ENCODE measurements around the gene C3orf22. TPM values are rescaled to one million over a fixed set of nuclear protein-coding genes. Genes with fewer than 3 reads are reported as not detected.

C3orf22 gene
- total RNA-seq, 2 experiments from 2014 or later = not detected

- no peak for DNase-seq
- no peak for ATAC-seq
- H3K27me3 Mint-ChIP-seq = peaks cover 27% of the 10 kb centered on the region
- H3K9me3 Mint-ChIP-seq (ENCODE audit: low read depth) = no peaks in the 10 kb centered on the region
- H3K27ac Mint-ChIP-seq = no peak overlapping the region
- H3K4me3 Mint-ChIP-seq = no peak overlapping the region
- no peaks in the 10 kb centered on the region for H3K36me3 Mint-ChIP-seq
- CTCF ChIA-PET = no interaction called here
- peaks cover 2% of the 10 kb centered on the region for H3K4me1 Mint-ChIP-seq
Observed at GRCh38 chr3:126524429-126524988, 34.2 kb downstream of the C3orf22 start.

- DNase-seq (no peak), ATAC-seq (no peak)
- Mint-ChIP-seq H3K36me3 (no peaks in the 10 kb centered on the region), H3K27ac (no peak within 1 kb of the TSS), H3K4me3 (no peak within 1 kb of the TSS), H3K4me1 (peaks cover 9% of the 10 kb centered on the region), H3K9me3 (ENCODE audit: low read depth) (no peaks in the 10 kb centered on the region), H3K27me3 (peaks cover 27% of the 10 kb centered on the region)
- CTCF ChIA-PET = interaction anchor here (1.5 kb wide), 1 partner anchor 15 kb away, joined by 3 read pairs; no protein-coding TSS in a partner anchor
Observed at GRCh38 chr3:126523745-126524428, 34.8 kb downstream of the C3orf22 start, which contains the start of gene CHST13. CHST13 (plus strand) TSS chr3:126524155; CDS start chr3:126524333, 178 bp downstream.

GRCh38 chr3:126522363-126522788 is 36.4 kb downstream of the C3orf22 start:
- Mint-ChIP-seq H3K27me3 (peaks cover 27% of the 10 kb centered on the region), H3K36me3 (no peaks in the 10 kb centered on the region), H3K4me3 (no peak overlapping the region), H3K4me1 (peaks cover 9% of the 10 kb centered on the region), H3K27ac (no peak overlapping the region), H3K9me3 (ENCODE audit: low read depth) (no peaks in the 10 kb centered on the region)
- CTCF ChIA-PET = interaction anchor here (0.8 to 1.5 kb wide), 12 partner anchors 11 to 1025 kb away, joined by 3 to 5 read pairs (median 3); partner anchors contain the start of genes PLXNA1, TXNRD3 and ZXDC
- ATAC-seq = peak; percentile 40
- no peak for DNase-seq

GRCh38 chr3:126521122-126521891 is 37.4 kb downstream of the C3orf22 start:
- H3K9me3 Mint-ChIP-seq (ENCODE audit: low read depth) = no peaks in the 10 kb centered on the region
- no peak overlapping the region for H3K4me3 Mint-ChIP-seq
- H3K27me3 Mint-ChIP-seq = peaks cover 27% of the 10 kb centered on the region
- no peak overlapping the region for H3K27ac Mint-ChIP-seq
- H3K4me1 Mint-ChIP-seq = peaks cover 9% of the 10 kb centered on the region
- DNase-seq (no peak), ATAC-seq (no peak)
- no peaks in the 10 kb centered on the region for H3K36me3 Mint-ChIP-seq
- CTCF ChIA-PET = interaction anchor here (0.9 to 1.5 kb wide), 4 partner anchors 12 to 183 kb away, joined by 3 to 5 read pairs (median 4); partner anchors contain the start of genes CHCHD6 and ZXDC

GRCh38 chr3:126519506-126520455 is 39.0 kb downstream of the C3orf22 start:
- peak; percentile 25 for ATAC-seq
- CTCF ChIA-PET = interaction anchor here (1.2 to 1.6 kb wide), 2 partner anchors 10 to 44 kb away, joined by 3 to 5 read pairs; partner anchors contain the start of gene ZXDC
- peak; percentile 47 for DNase-seq
- no peak overlapping the region for H3K27ac Mint-ChIP-seq
- peaks cover 23% of the 10 kb centered on the region for H3K27me3 Mint-ChIP-seq
- no peaks in the 10 kb centered on the region for H3K9me3 Mint-ChIP-seq (ENCODE audit: low read depth)
- H3K4me3 Mint-ChIP-seq = no peak overlapping the region
- peaks cover 9% of the 10 kb centered on the region for H3K4me1 Mint-ChIP-seq
- no peaks in the 10 kb centered on the region for H3K36me3 Mint-ChIP-seq

GRCh38 chr3:126518779-126519177 is 40.0 kb downstream of the C3orf22 start:
- H3K27ac Mint-ChIP-seq = no peak overlapping the region
- no peaks in the 10 kb centered on the region for H3K36me3 Mint-ChIP-seq
- CTCF ChIA-PET = interaction anchor here (1.2 to 1.6 kb wide), 2 partner anchors 9 to 43 kb away, joined by 3 to 5 read pairs; partner anchors contain the start of gene ZXDC
- H3K9me3 Mint-ChIP-seq (ENCODE audit: low read depth) = no peaks in the 10 kb centered on the region
- DNase-seq = no peak
- peaks cover 9% of the 10 kb centered on the region for H3K4me1 Mint-ChIP-seq
- peaks cover 18% of the 10 kb centered on the region for H3K27me3 Mint-ChIP-seq
- ATAC-seq = no peak
- H3K4me3 Mint-ChIP-seq = no peak overlapping the region

- CTCF ChIA-PET = interaction anchor here (1.2 to 1.6 kb wide), 2 partner anchors 8 to 42 kb away, joined by 3 to 5 read pairs; partner anchors contain the start of gene ZXDC
Observed at GRCh38 chr3:126517986-126518778, 40.5 kb downstream of the C3orf22 start.

GRCh38 chr3:126517291-126517951 is 41.3 kb downstream of the C3orf22 start, which contains the start of gene UROC1:
UROC1 (minus strand) TSS chr3:126517773; CDS start chr3:126517719, 54 bp downstream.
- ATAC-seq = no peak
- Mint-ChIP-seq H3K27ac (no peak within 1 kb of the TSS), H3K4me1 (peaks cover 9% of the 10 kb centered on the region), H3K36me3 (no peaks in the 10 kb centered on the region), H3K27me3 (peaks cover 5% of the 10 kb centered on the region), H3K9me3 (ENCODE audit: low read depth) (no peaks in the 10 kb centered on the region), H3K4me3 (no peak within 1 kb of the TSS)
- DNase-seq = no peak
- CTCF ChIA-PET = no interaction called here

More at GRCh38 chr3:126517986-126518778, 40.5 kb downstream of the C3orf22 start:
- H3K27ac Mint-ChIP-seq = no peak overlapping the region
- H3K4me1 Mint-ChIP-seq = peaks cover 9% of the 10 kb centered on the region
- no peaks in the 10 kb centered on the region for H3K36me3 Mint-ChIP-seq
- no peak overlapping the region for H3K4me3 Mint-ChIP-seq
- peaks cover 13% of the 10 kb centered on the region for H3K27me3 Mint-ChIP-seq
- H3K9me3 Mint-ChIP-seq (ENCODE audit: low read depth) = no peaks in the 10 kb centered on the region
- no peak for ATAC-seq
- no peak for DNase-seq

- H3K36me3 Mint-ChIP-seq = no peaks in the 10 kb centered on the region
Observed at GRCh38 chr3:126516936-126517290, 41.8 kb downstream of the C3orf22 start.

GRCh38 chr3:126516152-126516935 is 42.4 kb downstream of the C3orf22 start:
- no peak overlapping the region for H3K27ac Mint-ChIP-seq
- H3K27me3 Mint-ChIP-seq = no peaks in the 10 kb centered on the region
- H3K9me3 Mint-ChIP-seq (ENCODE audit: low read depth) = no peaks in the 10 kb centered on the region
- H3K4me3 Mint-ChIP-seq = no peak overlapping the region
- DNase-seq (no peak), ATAC-seq (no peak)
- peaks cover 9% of the 10 kb centered on the region for H3K4me1 Mint-ChIP-seq
- CTCF ChIA-PET = no interaction called here
- no peaks in the 10 kb centered on the region for H3K36me3 Mint-ChIP-seq

More at GRCh38 chr3:126516936-126517290, 41.8 kb downstream of the C3orf22 start:
- Mint-ChIP-seq H3K4me3 (no peak overlapping the region), H3K4me1 (peaks cover 9% of the 10 kb centered on the region), H3K9me3 (ENCODE audit: low read depth) (no peaks in the 10 kb centered on the region), H3K27ac (no peak overlapping the region), H3K27me3 (peaks cover under 1% of the 10 kb centered on the region)
- no peak for DNase-seq
- CTCF ChIA-PET = no interaction called here
- ATAC-seq = no peak

Data from activated CD8-positive, alpha-beta memory T cell treated with anti-CD3 and anti-CD28 coated beads, Interleukin-2, amount 10 ng/mL, durations not matched to agents 7 days and 5 days (primary cell).